H1 (cell line): ENCODE measurements around the gene ZNF764. TPM values are rescaled to one million over a fixed set of nuclear protein-coding genes. Genes with fewer than 3 reads are reported as not detected.

Experiments
- CTCF ChIA-PET: fragments of 300-600 bp; sonication (Branson Sonifier 250); formaldehyde crosslinking; loops from one replicate; lab custom pipeline; 2021; ENCODE audit not compliant: partially characterized antibody; lab: Charles Lee
- POLR2A ChIA-PET: fragments of 300-600 bp; sonication (Branson Sonifier 250); formaldehyde crosslinking; loops from one replicate; lab custom pipeline; 2021; ENCODE audit warnings: inconsistent platforms; ENCODE audit not compliant: partially characterized antibody; lab: Charles Lee
- DNase-seq, 2 experiments: peaks; one replicate each; pipeline versions ENCODE4 v3.0.0 to v3.0.0-alpha.2; 2010 to 2022; ENCODE audit warnings: low spot score in 2 of 2, low read depth in 1 of 2, mixed read lengths in 1 of 2
- FAIRE-seq: peaks from 2 replicates; lab custom pipeline; 2011; peaks lifted over from hg19 to GRCh38; lab: Jason Lieb, UNC
- H2AFZ ChIP-seq: 2 replicates; pipeline ENCODE4 v1.8.1; 2012; ENCODE audit warnings: low read length, inconsistent platforms
- H2AK5ac ChIP-seq: 2 replicates; pipeline ENCODE4 v1.6.1; 2013; ENCODE audit warnings: low read depth, low read length
- H2BK120ac ChIP-seq: replicated peaks from 2 replicates; pipeline ENCODE3; 2013; ENCODE audit warnings: low read depth, low read length, inconsistent platforms
- H2BK12ac ChIP-seq: 2 replicates; pipeline ENCODE4 v1.6.1; 2013; ENCODE audit warnings: low read depth, low read length
- H2BK15ac ChIP-seq: 2 replicates; pipeline ENCODE4 v1.6.1; 2013; ENCODE audit warnings: low read length
- H2BK20ac ChIP-seq: 2 replicates; pipeline ENCODE4 v1.6.1; 2013; ENCODE audit warnings: low read length
- H2BK5ac ChIP-seq: 2 replicates; pipeline ENCODE4 v1.6.1; 2013; ENCODE audit warnings: low read depth, low read length
- H3K14ac ChIP-seq: 2 replicates; pipeline ENCODE4 v1.6.1; 2013; ENCODE audit warnings: inconsistent platforms; ENCODE audit not compliant: insufficient read length
- H3K18ac ChIP-seq: 2 replicates; pipeline ENCODE4 v1.6.1; 2013; ENCODE audit warnings: low read length; ENCODE audit errors: extremely low read depth
- H3K23ac ChIP-seq: 2 replicates; pipeline ENCODE4 v1.6.1; 2013; ENCODE audit warnings: inconsistent platforms; ENCODE audit not compliant: insufficient read length
- H3K23me2 ChIP-seq: 2 replicates; pipeline ENCODE4 v1.6.1; 2013; ENCODE audit warnings: low read depth, low read length
- H3K27ac ChIP-seq: 2 replicates; pipeline ENCODE4 v1.6.1; 2011; ENCODE audit warnings: low read depth, low read length, inconsistent platforms
- H3K27me3 ChIP-seq, 4 experiments: replicated peaks in 1 of 4; 1 replicate in 1 of 4; 2 replicates in 3 of 4; pipeline versions ENCODE4 v1.6.1 to v1.8.1; 2011 to 2013; ENCODE audit warnings: low read length in 3 of 4, mild to moderate bottlenecking in 3 of 4, inconsistent platforms in 2 of 4, mixed read lengths in 2 of 4, moderate library complexity in 1 of 4; ENCODE audit not compliant: control insufficient read depth in 3 of 4, insufficient read depth in 3 of 4; ENCODE audit errors: extremely low read depth in 1 of 4
- H3K36me3 ChIP-seq, 4 experiments: 2 replicates each; pipeline versions ENCODE4 v1.6.1 to v1.8.1; 2011 to 2013; ENCODE audit warnings: mild to moderate bottlenecking in 4 of 4, low read length in 3 of 4, moderate library complexity in 2 of 4, control low read depth in 1 of 4, inconsistent platforms in 1 of 4; ENCODE audit not compliant: insufficient read depth in 4 of 4, control insufficient read depth in 2 of 4
- H3K4ac ChIP-seq: replicated peaks from 2 replicates; pipeline ENCODE3; 2013; ENCODE audit warnings: low read length, low read depth, mixed read lengths, inconsistent platforms; ENCODE audit not compliant: insufficient read length
- H3K4me1 ChIP-seq, 4 experiments: replicated peaks in 1 of 4; 1 replicate in 1 of 4; 2 replicates in 3 of 4; pipeline versions ENCODE4 v1.6.1 to v1.8.1; 2011 to 2013; ENCODE audit warnings: low read length in 3 of 4, inconsistent platforms in 2 of 4, mixed read lengths in 1 of 4; ENCODE audit not compliant: insufficient read depth in 4 of 4, control insufficient read depth in 3 of 4
- H3K4me2 ChIP-seq, 2 experiments: 2 replicates each; pipeline versions ENCODE4 v1.6.1 to v1.8.1; 2011 to 2013; ENCODE audit warnings: low read depth in 2 of 2, low read length in 2 of 2, control low read depth in 1 of 2, inconsistent platforms in 1 of 2, mild to moderate bottlenecking in 1 of 2; ENCODE audit not compliant: insufficient read depth in 1 of 2
- H3K4me3 ChIP-seq, 4 experiments: fragments of 200-600, 300-600 bp in 1 of 4; sonication (generic), shearing (Covaris generic), sonication (Bioruptor Twin) in 1 of 4; 2 replicates each; pipeline versions ENCODE4 v1.5.1 to v1.8.1; 2011 to 2016; ENCODE audit warnings: low read length in 4 of 4, low read depth in 3 of 4, control low read depth in 2 of 4, inconsistent platforms in 2 of 4, mild to moderate bottlenecking in 2 of 4, mixed read lengths in 1 of 4, moderate library complexity in 1 of 4; ENCODE audit not compliant: insufficient read depth in 2 of 4; ENCODE audit errors: extremely low read depth in 1 of 4
- H3K56ac ChIP-seq: replicated peaks from 2 replicates; pipeline ENCODE3; 2013; ENCODE audit warnings: low read depth, mild to moderate bottlenecking, mixed read lengths, low read length, inconsistent platforms; ENCODE audit not compliant: insufficient read length
- H3K79me1 ChIP-seq: 2 replicates; pipeline ENCODE4 v1.6.1; 2013; ENCODE audit warnings: low read depth, low read length, control low read depth
- H3K79me2 ChIP-seq, 2 experiments: 2 replicates each; pipeline versions ENCODE4 v1.6.1 to v1.8.1; 2012 to 2013; ENCODE audit warnings: low read length in 2 of 2, mild to moderate bottlenecking in 2 of 2, inconsistent platforms in 1 of 2; ENCODE audit not compliant: insufficient read depth in 2 of 2, control insufficient read depth in 1 of 2
- H3K9ac ChIP-seq, 4 experiments: replicated peaks in 1 of 4; 1 replicate in 1 of 4; 2 replicates in 3 of 4; pipeline versions ENCODE4 v1.6.1 to v1.8.1; 2011 to 2013; ENCODE audit warnings: low read depth in 3 of 4, low read length in 3 of 4, control low read depth in 2 of 4, mild to moderate bottlenecking in 2 of 4, moderate library complexity in 2 of 4, inconsistent platforms in 1 of 4; ENCODE audit errors: extremely low read depth in 1 of 4
- H3K9me3 ChIP-seq, 2 experiments: 2 replicates each; pipeline versions ENCODE4 v1.6.1 to v1.8.1; 2012 to 2013; ENCODE audit warnings: mild to moderate bottlenecking in 2 of 2, moderate library complexity in 2 of 2, control low read depth in 1 of 2, inconsistent platforms in 1 of 2, low read depth in 1 of 2, low read length in 1 of 2, mixed read lengths in 1 of 2; ENCODE audit not compliant: insufficient read depth in 2 of 2
- H4K20me1 ChIP-seq, 2 experiments: replicated peaks in 1 of 2; 2 replicates each; pipeline versions ENCODE3 to v1.8.1; 2011 to 2013; ENCODE audit warnings: inconsistent platforms in 2 of 2, low read length in 2 of 2, mild to moderate bottlenecking in 1 of 2; ENCODE audit not compliant: insufficient read depth in 2 of 2, control insufficient read depth in 1 of 2
- H4K5ac ChIP-seq: 2 replicates; pipeline ENCODE4 v1.6.1; 2013; ENCODE audit warnings: low read length, low read depth, mixed read lengths, inconsistent platforms; ENCODE audit not compliant: insufficient read length
- H4K8ac ChIP-seq: 2 replicates; pipeline ENCODE4 v1.8.0; 2013; ENCODE audit warnings: mild to moderate bottlenecking, moderate library complexity, low read length, inconsistent platforms; ENCODE audit not compliant: insufficient read depth; ENCODE audit errors: extremely low read depth
- H4K91ac ChIP-seq: replicated peaks from 2 replicates; pipeline ENCODE3; 2013; ENCODE audit warnings: low read length, mixed read lengths, inconsistent platforms; ENCODE audit not compliant: insufficient read length
- HDAC2 ChIP-seq, 2 experiments: fragments of 300-600 bp in 1 of 2; sonication (generic) in 1 of 2; IDR thresholded peaks; 2 replicates each; pipeline ENCODE4 v1.6.1; 2011 to 2012; ENCODE audit warnings: low read depth in 2 of 2, low read length in 2 of 2, mild to moderate bottlenecking in 2 of 2, moderate library complexity in 2 of 2, borderline replicate concordance in 1 of 2, inconsistent platforms in 1 of 2
- KDM4A ChIP-seq: IDR thresholded peaks from one replicate; pipeline ENCODE4 v1.7.1; 2012; ENCODE audit warnings: low read depth, mild to moderate bottlenecking, moderate library complexity, low read length, inconsistent platforms; ENCODE audit not compliant: severe bottlenecking
- TBP ChIP-seq: IDR thresholded peaks from 2 replicates; pipeline ENCODE4 v1.6.1; 2011; ENCODE audit warnings: low read depth, low read length, improper control_type of control experiment
- WGBS, 2 experiments: shearing (Covaris generic) in 1 of 2; methylation state at CpG; one replicate each; pipeline versions ENCODE4 v1.1.6 to v1.1.7; 2013 to 2015; ENCODE audit warnings: low lambda C conversion rate in 2 of 2, mixed read lengths in 2 of 2, inconsistent platforms in 1 of 2, low coverage in 1 of 2, missing lambda C conversion rate in 1 of 2; ENCODE audit not compliant: insufficient replicate concordance in 2 of 2, insufficient coverage in 1 of 2, insufficient read length in 1 of 2; ENCODE audit errors: extremely low coverage in 1 of 2, missing lambda C conversion rate in 1 of 2; 5-methylcytosine and 5-hydroxymethylcytosine counted together
- polyA plus RNA-seq, 7 experiments: library from polyadenylated mRNA; depleted of rRNA in 3 of 7; stranded (reverse) in 5 of 7; unstranded in 2 of 7; fragments of >200 nt in 5 of 7; fragments of 200-250 nt in 2 of 7; gene quantifications; 1 replicate in 5 of 7; 2 replicates in 1 of 7; 4 replicates in 1 of 7; pipeline versions ENCODE4 v1.2.1 to v1.2.3, GENCODE V29; 2011 to 2013; ENCODE audit warnings: missing spikeins in 2 of 7, mixed read lengths in 2 of 7
- total RNA-seq: library from RNA; stranded (reverse); fragmentation: NEBNext Ultra II Directional; extraction: Animal tissue kit (Norgen Biotek cat#: 25700); gene quantifications from 2 replicates; pipeline ENCODE4 v1.2.1, GENCODE V29; 2021

Gene ZNF764
- total and polyA plus RNA-seq, 2 of the 8 experiments (the other 6 are each of a cell fraction or from before 2014, with no cell fraction given) = 5.7 to 7.7 TPM

- Histone ChIP-seq H2AFZ (no peak overlapping the region), H4K5ac (no peak overlapping the region), H4K91ac (no peak overlapping the region), H2BK12ac (no peak overlapping the region), H3K27ac (no peak overlapping the region), H3K23ac (no peak overlapping the region), H3K18ac (no peak overlapping the region), H3K27me3 (no peaks in the 10 kb centered on the region; a peak in 1 of 7 replicates), H3K23me2 (peaks cover 12% of the 10 kb centered on the region; the same call in 1 of the 2 replicates), H3K4me3 (no peak overlapping the region), H3K36me3 (no peaks in the 10 kb centered on the region), H2BK120ac (no peak overlapping the region), H3K9ac (no peak overlapping the region), H3K9me3 (no peaks in the 10 kb centered on the region), H2BK20ac (no peak overlapping the region), H3K79me1 (no peaks in the 10 kb centered on the region), H4K20me1 (no peaks in the 10 kb centered on the region), H2AK5ac (no peak overlapping the region), H3K4me2 (no peak overlapping the region), H3K4ac (no peak overlapping the region), H3K14ac (no peak overlapping the region), H2BK15ac (no peak overlapping the region), H2BK5ac (no peak overlapping the region), H3K56ac (no peak overlapping the region), H3K4me1 (peaks cover 0 to 9% (median 2%) of the 10 kb centered on the region in 4 experiments; a peak in 5 of 7 replicates), H3K79me2 (no peaks in the 10 kb centered on the region), H4K8ac (no peak overlapping the region)
- ChIA-PET CTCF (interaction anchor here (0.6 to 5.7 kb wide), 5 partner anchors 17 to 532 kb away, joined by 3 to 28 read pairs (median 6); partner anchors contain the start of genes DCTPP1, ZNF747 and ZNF785), POLR2A (interaction anchor here (0.9 to 5.0 kb wide), 6 partner anchors 10 to 42 kb away, joined by 3 to 26 read pairs (median 4); partner anchors contain the start of genes ZNF689, ZNF747, ZNF764 and ZNF785)
- FAIRE-seq = no peak
- TF ChIP-seq HDAC2 (IDR thresholded peaks at IDR 0.05; ENCODE audit: borderline replicate concordance in 1 of 2, low read depth in 2 of 2, low read length in 2 of 2) = no peak
- no peak for TF ChIP-seq KDM4A
- no peak for TF ChIP-seq TBP
- DNase-seq = no peak
- 93% methylated on average over 6 of the region's 6 CpGs; no CpG with 5 or more reads in 1 of the 2 experiments for WGBS, 2 experiments
Observed at GRCh38 chr16:30567991-30568638, 9.9 kb upstream of the ZNF764 start.
